Dermis blood vessel endothelial cell (primary cell): ENCODE results near the gene RBM7. TPM values are rescaled to one million over a fixed set of nuclear protein-coding genes. Genes with fewer than 3 reads are reported as not detected.

Source experiments
- DNase-seq: peaks from one replicate; pipeline ENCODE4 v3.0.0; 2010
- total RNA-seq: library from RNA; depleted of rRNA; stranded (reverse); fragments of >200 nt; gene quantifications from 2 replicates; pipeline ENCODE4 v1.2.3, GENCODE V29; 2014

The RBM7 gene
- total RNA-seq, 1 donor from 2014 or later: 32.2 TPM

- DNase-seq: no peak
Observed at GRCh38 chr11:114449845-114450244, 49.4 kb downstream of the RBM7 start.

GRCh38 chr11:114452399-114452798 is 51.9 kb downstream of the RBM7 start:
- DNase-seq: no peak

Other genes starting within 250 kb of the RBM7 start
- gene NNMT, start 104.3 kb upstream of the RBM7 start, total RNA-seq: 182 and 330 TPM in 2 replicates
- gene C11orf71, start 155 bp upstream of the RBM7 start, total RNA-seq: 3.6 and 3.7 TPM in 2 replicates
- gene REXO2, start 38.8 kb downstream of the RBM7 start, total RNA-seq: 127 and 169 TPM in 2 replicates
- not detected in 2 replicates for gene NXPE1, start 159.2 kb downstream of the RBM7 start, total RNA-seq
- not detected in 2 replicates for gene NXPE4, start 195.1 kb downstream of the RBM7 start, total RNA-seq